ENCODE measurements around the gene DENND1C.

The DENND1C gene

GRCh38 chr19:6503407-6504201, 22.0 kb upstream of the DENND1C start:
- DNase-seq, result no peak

- DNase-seq, result no peak
These were observed 20.4 kb upstream of the DENND1C start, which contains the start of gene TUBB4A for GRCh38 chr19:6501740-6502648. TSS of gene TUBB4A (minus strand) at chr19:6502309. CDS start at chr19:6502212, 97 bp downstream.

GRCh38 chr19:6500837-6501739, 19.5 kb upstream of the DENND1C start:
- DNase-seq, result no peak

- DNase-seq, result no peak
These were observed 17.6 kb upstream of the DENND1C start for GRCh38 chr19:6499052-6499790.

- DNase-seq, result peak; percentile 84
These were observed 16.9 kb upstream of the DENND1C start for GRCh38 chr19:6498294-6499036.

- no peak for DNase-seq
These were observed 14.4 kb upstream of the DENND1C start for GRCh38 chr19:6495947-6496346.

GRCh38 chr19:6494438-6495036, 12.9 kb upstream of the DENND1C start:
- no peak for DNase-seq

- DNase-seq, result no peak
These were observed 10.4 kb upstream of the DENND1C start for GRCh38 chr19:6491802-6492592.

GRCh38 chr19:6490134-6490533, 8.5 kb upstream of the DENND1C start:
- no peak for DNase-seq

GRCh38 chr19:6489278-6490061, 7.9 kb upstream of the DENND1C start:
- peak; percentile 38 for DNase-seq

GRCh38 chr19:6484831-6485230, 3.2 kb upstream of the DENND1C start:
- DNase-seq, result no peak

- no peak for DNase-seq
These were observed 2.6 kb upstream of the DENND1C start for GRCh38 chr19:6484230-6484629.

GRCh38 chr19:6483235-6483634, 1.6 kb upstream of the DENND1C start:
- no peak for DNase-seq

- no peak for DNase-seq
These were observed 728 bp upstream of the DENND1C start for GRCh38 chr19:6482343-6482686.

- no peak for DNase-seq
These were observed 655 bp downstream of the DENND1C start for GRCh38 chr19:6480848-6481415.

GRCh38 chr19:6479836-6480398, 1.7 kb downstream of the DENND1C start:
- DNase-seq, result no peak

- no peak for DNase-seq
These were observed 2.8 kb downstream of the DENND1C start for GRCh38 chr19:6478815-6479214.

- DNase-seq, result no peak
These were observed 4.6 kb downstream of the DENND1C start for GRCh38 chr19:6476896-6477431.

Measured in suppressor macrophage treated with lipopolysaccharide for 4 hours (primary cell).